ENCODE measurements around the gene GRM3.

GRCh38 chr7:86775203-86775602, 131.5 kb downstream of the GRM3 start:
- TF ChIP-seq EZH2 (IDR thresholded peaks at IDR 0.05; ENCODE audit: borderline replicate concordance, low read depth, low read length, severe bottlenecking) (no peak), GATA2 (IDR thresholded peaks at IDR 0.05; ENCODE audit: insufficient read depth, insufficient read length, low read depth, low read length) (no peak), CTCF (IDR thresholded peaks at IDR 0.05; ENCODE audit: extremely low read depth in 1 of 2, insufficient read depth in 1 of 2, low read depth in 1 of 2, low read length in 2 of 2) (no peak), POLR2AphosphoS5 (IDR thresholded peaks at IDR 0.05; ENCODE audit: insufficient read depth, low read depth, low read length) (no peak), POLR2A (IDR thresholded peaks at IDR 0.05; ENCODE audit: low read depth, low read length) (no peak), JUN (IDR thresholded peaks at IDR 0.05; ENCODE audit: borderline replicate concordance, insufficient read depth, insufficient read length, low read depth) (no peak), FOS (IDR thresholded peaks at IDR 0.05; ENCODE audit: borderline replicate concordance, insufficient read depth, low read length) (no peak), MAX (IDR thresholded peaks at IDR 0.05; ENCODE audit: insufficient read depth, insufficient read length) (no peak), MYC (IDR thresholded peaks at IDR 0.05; ENCODE audit: low read depth, low read length) (no peak)
